ENCODE data around the gene CFAP210. TPM values are rescaled to one million over a fixed set of nuclear protein-coding genes. Genes with fewer than 3 reads are reported as not detected.

The CFAP210 gene
- total and polyA plus RNA-seq, 10 of the 15 experiments (the other 5 are each of a cell fraction or from before 2014, with no cell fraction given), result not detected

DNA sequence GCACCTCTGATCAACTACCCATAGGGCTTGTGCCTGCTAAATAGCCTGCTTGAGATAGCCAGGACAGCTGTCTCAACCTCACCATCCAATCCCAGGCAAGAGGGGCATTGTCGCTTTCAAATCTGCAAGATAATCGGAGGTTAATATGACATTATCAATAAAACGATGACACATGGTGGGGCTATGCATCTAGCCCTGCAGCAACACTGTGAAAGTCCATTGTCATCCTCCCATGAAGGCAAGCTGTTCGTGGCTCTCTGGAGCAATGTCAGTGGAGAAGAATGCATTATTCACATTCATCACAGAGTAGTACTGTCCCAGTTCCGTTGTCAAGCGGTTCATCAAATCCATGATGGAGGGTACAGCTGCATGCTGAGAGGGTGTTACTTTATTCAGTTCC is 20.5 kb upstream of the CFAP210 start (continued):
- TF ChIP-seq ZBTB40 (IDR thresholded peaks at IDR 0.05; ENCODE audit: borderline replicate concordance) (no peak), ATF7 (IDR thresholded peaks at IDR 0.05; ENCODE audit: low read depth) (no peak), IRF3 (IDR thresholded peaks at IDR 0.05) (no peak), NFIC (IDR thresholded peaks at IDR 0.05; ENCODE audit: low read depth, low read length) (no peak), ZNF24 (IDR thresholded peaks at IDR 0.05) (no peak), NRF1 (conservative IDR thresholded peaks at IDR 0.05; ENCODE audit: low read depth, low read length) (no peak), E4F1 (IDR thresholded peaks at IDR 0.05; ENCODE audit: borderline replicate concordance, partially characterized antibody) (no peak), CHD4 (IDR thresholded peaks at IDR 0.05) (no peak), ZBTB11 (CRISPR knock-in tag; IDR thresholded peaks at IDR 0.05) (no peak), SMARCA5 (IDR thresholded peaks at IDR 0.05) (no peak), NFYB (IDR thresholded peaks at IDR 0.05; ENCODE audit: insufficient read depth, low read depth, low read length) (no peak), CBFB (IDR thresholded peaks at IDR 0.05; ENCODE audit: low read depth) (no peak), LARP7 (IDR thresholded peaks at IDR 0.05) (no peak), DPF2 (IDR thresholded peaks at IDR 0.05) (no peak)

Measured in GM12878 (cell line).